ENCODE measurements around the gene CLPSL2.
"Not testable (repeated sequence)": the region's sequence is repeated elsewhere in the genome, so short reads cannot be mapped to it uniquely, and the experiment has no call there.

The CLPSL2 gene

GRCh38 chr6:35776364-35777215 is at the start of gene CLPSL2:
Gene CLPSL2, plus strand, starts transcription at chr6:35776598. Its CDS starts 21 bp downstream, at chr6:35776619.
- peak in 2 of 3 experiments; percentile 61 to 64 for DNase-seq

- peak; percentile 75 to 86 (median 85) for DNase-seq
Observed at GRCh38 chr6:35727231-35727934, 49.0 kb upstream of the CLPSL2 start.

- DNase-seq = peak; percentile 83 to 86 (median 85)
Observed at GRCh38 chr6:35727935-35728682, 48.3 kb upstream of the CLPSL2 start.

- DNase-seq = no peak
Observed at GRCh38 chr6:35728683-35729678, 47.4 kb upstream of the CLPSL2 start.

- DNase-seq = no peak
Observed at GRCh38 chr6:35729722-35730121, 46.7 kb upstream of the CLPSL2 start.

GRCh38 chr6:35730745-35731413 is 45.5 kb upstream of the CLPSL2 start:
- DNase-seq = no peak

- peak; percentile 91 to 92 (median 91) for DNase-seq
Observed at GRCh38 chr6:35731414-35731735, 45.0 kb upstream of the CLPSL2 start.

- peak; percentile 85 to 91 (median 88) for DNase-seq
Observed at GRCh38 chr6:35731736-35732532, 44.5 kb upstream of the CLPSL2 start.

- DNase-seq = peak in 1 of 3 experiments; percentile 15
Observed at GRCh38 chr6:35733633-35734032, 42.8 kb upstream of the CLPSL2 start.

GRCh38 chr6:35734319-35734718 is 42.1 kb upstream of the CLPSL2 start:
- not testable (repeated sequence) for DNase-seq

- DNase-seq = no peak
Observed at GRCh38 chr6:35735452-35735851, 40.9 kb upstream of the CLPSL2 start.

- peak; percentile 48 to 76 (median 72) for DNase-seq
Observed at GRCh38 chr6:35736253-35736894, 40.0 kb upstream of the CLPSL2 start.

GRCh38 chr6:35736982-35737412 is 39.4 kb upstream of the CLPSL2 start, which contains the start of gene ARMC12:
Gene ARMC12, plus strand, starts transcription at chr6:35737032. Its CDS starts 77 bp downstream, at chr6:35737109.
- DNase-seq = no peak

GRCh38 chr6:35737413-35738211 is 38.8 kb upstream of the CLPSL2 start:
- DNase-seq = peak; percentile 26 to 75 (median 68)

GRCh38 chr6:35739645-35740524 is 36.5 kb upstream of the CLPSL2 start:
- DNase-seq = no peak

- DNase-seq = no peak
Observed at GRCh38 chr6:35742842-35743241, 33.6 kb upstream of the CLPSL2 start.

GRCh38 chr6:35745509-35745908 is 30.9 kb upstream of the CLPSL2 start:
- DNase-seq = no peak

GRCh38 chr6:35746516-35746915 is 29.9 kb upstream of the CLPSL2 start:
- no peak for DNase-seq

Data from NCI-H1417 (cell line).